Fibroblast of lung (primary cell): ENCODE data around the gene PFKFB2. TPM values are rescaled to one million over a fixed set of nuclear protein-coding genes. Genes with fewer than 3 reads are reported as not detected.

Experiments used
- DNase-seq, 2 donors: peaks; one replicate each; pipeline versions ENCODE4 v3.0.0 to v3.0.0-alpha.2; 2010; ENCODE audit warnings: low read depth in 2 of 2
- H2AFZ ChIP-seq: 2 replicates; pipeline ENCODE4 v1.5.1; 2012; ENCODE audit warnings: low read length, control low read depth, inconsistent platforms
- H3K27ac ChIP-seq: 2 replicates; pipeline ENCODE4 v1.5.1; 2011; ENCODE audit warnings: low read length, control low read depth; ENCODE audit not compliant: insufficient read depth
- H3K27me3 ChIP-seq: 2 replicates; pipeline ENCODE4 v1.5.1; 2011; ENCODE audit warnings: mild to moderate bottlenecking, low read length; ENCODE audit not compliant: control insufficient read depth, insufficient read depth
- H3K36me3 ChIP-seq: 2 replicates; pipeline ENCODE4 v1.5.1; 2011; ENCODE audit warnings: low read length; ENCODE audit not compliant: control insufficient read depth, insufficient read depth
- H3K4me1 ChIP-seq: 2 replicates; pipeline ENCODE4 v1.5.1; 2011; ENCODE audit warnings: low read length; ENCODE audit not compliant: control insufficient read depth, insufficient read depth; ENCODE audit errors: extremely low read depth
- H3K4me2 ChIP-seq: 2 replicates; pipeline ENCODE4 v1.5.1; 2011; ENCODE audit warnings: low read length, control low read depth; ENCODE audit not compliant: insufficient read depth; ENCODE audit errors: extremely low read depth
- H3K4me3 ChIP-seq, 4 experiments: fragments of 200-600 bp in 1 of 4; sonication (generic) in 1 of 4; replicated peaks in 1 of 4; 2 replicates each; pipeline ENCODE4 v1.5.1; 2011 to 2016; ENCODE audit warnings: low read length in 4 of 4, low read depth in 3 of 4, mild to moderate bottlenecking in 3 of 4, control low read depth in 2 of 4, inconsistent platforms in 1 of 4, mixed read lengths in 1 of 4; ENCODE audit not compliant: insufficient read depth in 1 of 4; ENCODE audit errors: control extremely low read depth in 1 of 4
- H3K79me2 ChIP-seq: 2 replicates; pipeline ENCODE4 v1.5.1; 2012; ENCODE audit warnings: mild to moderate bottlenecking, low read length, inconsistent platforms; ENCODE audit not compliant: control insufficient read depth, insufficient read depth
- H3K9ac ChIP-seq: 2 replicates; pipeline ENCODE4 v1.5.1; 2011; ENCODE audit warnings: mild to moderate bottlenecking, low read length, control low read depth; ENCODE audit not compliant: insufficient read depth
- H3K9me3 ChIP-seq: 2 replicates; pipeline ENCODE4 v1.5.1; 2012; ENCODE audit warnings: low read depth, low read length; ENCODE audit not compliant: control insufficient read depth, insufficient read depth
- H4K20me1 ChIP-seq: 2 replicates; pipeline ENCODE4 v1.5.1; 2011; ENCODE audit warnings: low read length; ENCODE audit not compliant: control insufficient read depth, insufficient read depth; ENCODE audit errors: extremely low read depth
- CTCF ChIP-seq, 2 donors: IDR thresholded peaks in 1 of 2; conservative IDR thresholded peaks in 1 of 2; 1 replicate in 1 of 2; 2 replicates in 1 of 2; pipeline ENCODE4 v1.5.1; 2011 to 2012; ENCODE audit warnings: low read length in 2 of 2, control low read depth in 1 of 2, inconsistent platforms in 1 of 2, low read depth in 1 of 2, mild to moderate bottlenecking in 1 of 2
- EZH2 ChIP-seq: IDR thresholded peaks from 2 replicates; pipeline ENCODE4 v1.5.1; 2012; ENCODE audit warnings: low read length, control low read depth, mild to moderate bottlenecking; ENCODE audit errors: missing control alignments
- polyA plus RNA-seq, 2 donors: library from polyadenylated mRNA; depleted of rRNA in 1 of 2; stranded (reverse) in 1 of 2; unstranded in 1 of 2; fragments of >200 nt; gene quantifications; 2 replicates each; pipeline ENCODE4 v1.2.1, GENCODE V29; 2011 to 2012; ENCODE audit warnings: missing spikeins in 1 of 2
- total RNA-seq: library from RNA; depleted of rRNA; stranded (reverse); fragments of >200 nt; gene quantifications from 2 replicates; pipeline ENCODE4 v1.2.1, GENCODE V29; 2014

PFKFB2 gene
- total and polyA plus RNA-seq, 2 donors (not counting 1 experiment from before 2014, with no cell fraction given), result 3.2 to 7.6 TPM

GRCh38 chr1:207077012-207077411 lies 23.9 kb downstream of the PFKFB2 start:
- DNase-seq, result no peak
- Histone ChIP-seq H3K79me2 (no peaks in the 10 kb centered on the region), H3K9ac (no peak overlapping the region), H3K4me3 (no peak overlapping the region), H3K27me3 (no peaks in the 10 kb centered on the region), H4K20me1 (no peaks in the 10 kb centered on the region), H3K4me1 (no peaks in the 10 kb centered on the region), H2AFZ (no peak overlapping the region), H3K4me2 (no peak overlapping the region), H3K9me3 (no peaks in the 10 kb centered on the region), H3K36me3 (no peaks in the 10 kb centered on the region), H3K27ac (no peak overlapping the region)
- no peak for TF ChIP-seq CTCF (conservative IDR thresholded peaks at IDR 0.05 in 1 of 2, IDR thresholded peaks at IDR 0.05 in 1 of 2; ENCODE audit: low read depth in 1 of 2, low read length in 2 of 2)
- no peak for TF ChIP-seq EZH2

- H2AFZ ChIP-seq, result no peak overlapping the region
Observed at GRCh38 chr1:207077470-207078377, 24.6 kb downstream of the PFKFB2 start.

More at GRCh38 chr1:207077470-207078377, 24.6 kb downstream of the PFKFB2 start:
- no peak for TF ChIP-seq EZH2
- TF ChIP-seq CTCF (conservative IDR thresholded peaks at IDR 0.05 in 1 of 2, IDR thresholded peaks at IDR 0.05 in 1 of 2; ENCODE audit: low read depth in 1 of 2, low read length in 2 of 2), result peak; percentile 96
- no peak overlapping the region for H3K9ac ChIP-seq
- no peaks in the 10 kb centered on the region for H3K79me2 ChIP-seq
- peak; percentile 57 to 83 for DNase-seq
- H3K9me3 ChIP-seq, result no peaks in the 10 kb centered on the region
- no peaks in the 10 kb centered on the region for H4K20me1 ChIP-seq
- H3K4me2 ChIP-seq, result no peak overlapping the region
- H3K27ac ChIP-seq, result no peak overlapping the region
- H3K4me1 ChIP-seq, result no peaks in the 10 kb centered on the region
- no peak overlapping the region for H3K4me3 ChIP-seq
- H3K36me3 ChIP-seq, result no peaks in the 10 kb centered on the region
- H3K27me3 ChIP-seq, result no peaks in the 10 kb centered on the region
